ENCODE results near the gene FAM118A.

DNA sequence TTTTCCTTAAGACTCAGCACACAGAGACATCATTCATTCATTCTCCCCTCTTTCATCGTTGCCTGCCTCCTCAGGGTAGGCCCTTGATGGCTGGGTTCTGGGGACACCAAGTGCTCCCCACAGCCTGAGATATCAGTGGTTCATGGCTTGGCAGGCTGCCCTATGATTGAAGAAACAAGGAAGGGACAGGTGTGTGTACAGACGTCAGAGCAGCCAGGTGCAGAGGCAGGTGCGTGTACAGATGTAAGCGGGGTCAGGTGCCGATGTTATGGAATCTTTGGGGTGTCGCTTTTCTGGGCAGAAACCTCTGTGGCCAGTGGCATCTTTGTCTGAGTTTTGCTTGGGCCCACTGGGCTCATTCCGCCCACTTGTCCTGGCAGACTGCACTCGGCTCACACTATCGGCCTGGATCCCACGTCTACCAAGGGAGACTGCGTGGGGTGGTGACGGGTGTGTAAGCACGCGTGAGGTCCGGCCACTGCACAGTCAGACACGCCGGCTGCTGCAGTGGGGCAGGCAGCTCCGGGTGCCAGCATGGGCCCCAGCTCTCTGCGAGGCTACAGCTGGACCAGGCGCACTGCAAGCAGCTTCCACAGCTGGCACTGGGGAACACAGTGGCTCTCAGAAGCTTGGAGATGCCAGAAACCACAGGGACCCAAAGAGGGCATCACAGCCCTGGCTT is 48.2 kb upstream of the FAM118A start:
- TF ChIP-seq, protein P1, sequence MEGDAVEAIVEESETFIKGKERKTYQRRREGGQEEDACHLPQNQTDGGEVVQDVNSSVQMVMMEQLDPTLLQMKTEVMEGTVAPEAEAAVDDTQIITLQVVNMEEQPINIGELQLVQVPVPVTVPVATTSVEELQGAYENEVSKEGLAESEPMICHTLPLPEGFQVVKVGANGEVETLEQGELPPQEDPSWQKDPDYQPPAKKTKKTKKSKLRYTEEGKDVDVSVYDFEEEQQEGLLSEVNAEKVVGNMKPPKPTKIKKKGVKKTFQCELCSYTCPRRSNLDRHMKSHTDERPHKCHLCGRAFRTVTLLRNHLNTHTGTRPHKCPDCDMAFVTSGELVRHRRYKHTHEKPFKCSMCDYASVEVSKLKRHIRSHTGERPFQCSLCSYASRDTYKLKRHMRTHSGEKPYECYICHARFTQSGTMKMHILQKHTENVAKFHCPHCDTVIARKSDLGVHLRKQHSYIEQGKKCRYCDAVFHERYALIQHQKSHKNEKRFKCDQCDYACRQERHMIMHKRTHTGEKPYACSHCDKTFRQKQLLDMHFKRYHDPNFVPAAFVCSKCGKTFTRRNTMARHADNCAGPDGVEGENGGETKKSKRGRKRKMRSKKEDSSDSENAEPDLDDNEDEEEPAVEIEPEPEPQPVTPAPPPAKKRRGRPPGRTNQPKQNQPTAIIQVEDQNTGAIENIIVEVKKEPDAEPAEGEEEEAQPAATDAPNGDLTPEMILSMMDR (IDR thresholded peaks at IDR 0.05): no peak
- TF ChIP-seq POLR2A (IDR thresholded peaks at IDR 0.05): no peak
